ENCODE results near the gene PDZK1IP1.

The PDZK1IP1 gene

GRCh38 chr1:47190857-47191256 lies 1.0 kb upstream of the PDZK1IP1 start:
- ATAC-seq (ENCODE audit: insufficient read depth, low read depth) (no peak), DNase-seq (no peak)
- Histone ChIP-seq H2AFZ (ENCODE audit: low read depth, low read length) (no peak overlapping the region), H3K36me3 (ENCODE audit: insufficient read depth, low read length) (no peaks in the 10 kb centered on the region), H3K9ac (ENCODE audit: low read depth, low read length) (no peak overlapping the region), H3K4me3 (ENCODE audit: low read depth in 1 of 2, low read length in 2 of 2) (no peak overlapping the region), H3K4me1 (ENCODE audit: insufficient read depth, low read length) (no peaks in the 10 kb centered on the region), H3K79me2 (ENCODE audit: insufficient read depth, low read length) (no peaks in the 10 kb centered on the region), H3K27me3 (ENCODE audit: insufficient read depth, low read length, poor library complexity) (peaks cover 8% of the 10 kb centered on the region), H3K9me3 (ENCODE audit: insufficient read depth, low read length, severe bottlenecking) (no peaks in the 10 kb centered on the region), H4K20me1 (ENCODE audit: insufficient read depth, low read length) (0 out of 2 replicates have a peak, but pooled peaks cover 2% of the 10 kb centered on the region), H3K27ac (ENCODE audit: low read length) (no peak overlapping the region), H3K4me2 (ENCODE audit: insufficient read depth, low read length) (no peak overlapping the region)
- TF ChIP-seq EZH2 (IDR thresholded peaks at IDR 0.05; ENCODE audit: borderline replicate concordance, low read depth, low read length, severe bottlenecking): no peak
- no peak for TF ChIP-seq CTCF (IDR thresholded peaks at IDR 0.05; ENCODE audit: borderline replicate concordance, extremely low read depth, low read length, poor library complexity, severe bottlenecking)

GRCh38 chr1:47190509-47190855 lies 646 bp upstream of the PDZK1IP1 start:
- H2AFZ ChIP-seq (ENCODE audit: low read depth, low read length): no peak overlapping the region
- H3K9me3 ChIP-seq (ENCODE audit: insufficient read depth, low read length, severe bottlenecking): no peaks in the 10 kb centered on the region
- peaks cover 8% of the 10 kb centered on the region for H3K27me3 ChIP-seq (ENCODE audit: insufficient read depth, low read length, poor library complexity)
- H3K4me1 ChIP-seq (ENCODE audit: insufficient read depth, low read length): no peaks in the 10 kb centered on the region
- H3K79me2 ChIP-seq (ENCODE audit: insufficient read depth, low read length): no peaks in the 10 kb centered on the region
- no peaks in the 10 kb centered on the region for H3K36me3 ChIP-seq (ENCODE audit: insufficient read depth, low read length)
- ATAC-seq (ENCODE audit: insufficient read depth, low read depth) (no peak), DNase-seq (no peak)
- H3K27ac ChIP-seq (ENCODE audit: low read length): no peak overlapping the region
- H3K4me2 ChIP-seq (ENCODE audit: insufficient read depth, low read length): no peak overlapping the region
- 0 out of 2 replicates have a peak, but pooled peaks cover 2% of the 10 kb centered on the region for H4K20me1 ChIP-seq (ENCODE audit: insufficient read depth, low read length)
- no peak for TF ChIP-seq CTCF (IDR thresholded peaks at IDR 0.05; ENCODE audit: borderline replicate concordance, extremely low read depth, low read length, poor library complexity, severe bottlenecking)
- TF ChIP-seq EZH2 (IDR thresholded peaks at IDR 0.05; ENCODE audit: borderline replicate concordance, low read depth, low read length, severe bottlenecking): no peak
- H3K4me3 ChIP-seq (ENCODE audit: low read depth in 1 of 2, low read length in 2 of 2): no peak overlapping the region
- no peak overlapping the region for H3K9ac ChIP-seq (ENCODE audit: low read depth, low read length)

GRCh38 chr1:47188791-47189785 lies 748 bp downstream of the PDZK1IP1 start:
- Histone ChIP-seq H3K4me3 (ENCODE audit: low read depth in 1 of 2, low read length in 2 of 2) (no peak overlapping the region), H3K9ac (ENCODE audit: low read depth, low read length) (no peak overlapping the region), H3K79me2 (ENCODE audit: insufficient read depth, low read length) (no peaks in the 10 kb centered on the region), H3K36me3 (ENCODE audit: insufficient read depth, low read length) (no peaks in the 10 kb centered on the region), H3K4me1 (ENCODE audit: insufficient read depth, low read length) (no peaks in the 10 kb centered on the region), H3K9me3 (ENCODE audit: insufficient read depth, low read length, severe bottlenecking) (no peaks in the 10 kb centered on the region), H2AFZ (ENCODE audit: low read depth, low read length) (no peak overlapping the region), H3K27ac (ENCODE audit: low read length) (no peak overlapping the region), H4K20me1 (ENCODE audit: insufficient read depth, low read length) (0 out of 2 replicates have a peak, but pooled peaks cover 2% of the 10 kb centered on the region), H3K27me3 (ENCODE audit: insufficient read depth, low read length, poor library complexity) (peaks cover 8% of the 10 kb centered on the region), H3K4me2 (ENCODE audit: insufficient read depth, low read length) (no peak overlapping the region)
- TF ChIP-seq CTCF (IDR thresholded peaks at IDR 0.05; ENCODE audit: borderline replicate concordance, extremely low read depth, low read length, poor library complexity, severe bottlenecking) (no peak), EZH2 (IDR thresholded peaks at IDR 0.05; ENCODE audit: borderline replicate concordance, low read depth, low read length, severe bottlenecking) (no peak)
- no peak for ATAC-seq (ENCODE audit: insufficient read depth, low read depth)
- DNase-seq: no peak

Data from DND-41 (cell line).